Spleen (tissue), 11 donors: ENCODE results near the gene OR1I1. TPM values are rescaled to one million over a fixed set of nuclear protein-coding genes. Genes with fewer than 3 reads are reported as not detected.

Experiments
- DNase-seq: peaks from one replicate; pipeline ENCODE4 v3.0.0-alpha.2; 2020
- H3K27ac ChIP-seq, 8 donors: fragments of 200-600 bp; sonication (generic) in 7 of 8; 1 replicate in 4 of 8; 2 replicates in 4 of 8; pipeline versions ENCODE4 v1.5.0 to v1.8.0; 2016 to 2021; ENCODE audit warnings: inconsistent platforms in 4 of 8, mild to moderate bottlenecking in 4 of 8, moderate library complexity in 1 of 8
- H3K27me3 ChIP-seq, 7 donors: fragments of 200-600 bp; sonication (generic) in 6 of 7; replicated peaks in 1 of 7; 1 replicate in 4 of 7; 2 replicates in 3 of 7; pipeline versions ENCODE4 v1.5.0 to v1.8.0; 2016 to 2021; ENCODE audit warnings: inconsistent platforms in 3 of 7, mild to moderate bottlenecking in 1 of 7
- H3K36me3 ChIP-seq, 6 donors: fragments of 200-600 bp; sonication (generic) in 5 of 6; 1 replicate in 4 of 6; 2 replicates in 2 of 6; pipeline versions ENCODE4 v1.5.0 to v1.8.0; 2016 to 2021; ENCODE audit warnings: inconsistent platforms in 2 of 6
- H3K4me1 ChIP-seq, 6 donors: fragments of 200-600 bp; sonication (generic) in 5 of 6; 1 replicate in 3 of 6; 2 replicates in 3 of 6; pipeline versions ENCODE4 v1.5.0 to v1.8.0; 2016 to 2021; ENCODE audit warnings: inconsistent platforms in 3 of 6
- H3K4me3 ChIP-seq, 8 donors: fragments of 200-600 bp; sonication (generic) in 7 of 8; 1 replicate in 4 of 8; 2 replicates in 4 of 8; pipeline versions ENCODE4 v1.5.0 to v1.8.0; 2016 to 2021; ENCODE audit warnings: inconsistent platforms in 4 of 8, mild to moderate bottlenecking in 4 of 8, moderate library complexity in 2 of 8
- H3K9me3 ChIP-seq, 8 donors: fragments of 200-600 bp; sonication (generic) in 7 of 8; 1 replicate in 4 of 8; 2 replicates in 4 of 8; pipeline versions ENCODE4 v1.5.0 to v1.8.0; 2016 to 2021; ENCODE audit warnings: inconsistent platforms in 4 of 8
- CTCF ChIP-seq, 11 experiments: fragments of 200-600 bp in 7 of 11; fragments of 450-650 bp in 4 of 11; sonication (generic) in 4 of 11; IDR thresholded peaks in 8 of 11; conservative IDR thresholded peaks in 3 of 11; 1 replicate in 7 of 11; 2 replicates in 4 of 11; pipeline versions ENCODE4 v1.4.0 to v1.8.0; 2016 to 2021; ENCODE audit warnings: antibody characterized with exemption in 11 of 11, inconsistent platforms in 4 of 11, mild to moderate bottlenecking in 1 of 11
- POLR2A ChIP-seq, 3 donors: fragments of 450-650 bp; IDR thresholded peaks; one replicate each; pipeline ENCODE4 v1.5.1; 2017; ENCODE audit warnings: antibody characterized with exemption in 3 of 3, mild to moderate bottlenecking in 1 of 3
- POLR2AphosphoS5 ChIP-seq, 3 donors: sonication (generic); formaldehyde crosslinking; IDR thresholded peaks; one replicate each; pipeline ENCODE4 v1.5.1; 2017; ENCODE audit warnings: antibody characterized with exemption in 3 of 3
- WGBS, 5 donors: extraction: QIAGEN DNeasy Blood & Tissue Kit in 3 of 5; methylation state at CpG; one replicate each; pipeline versions ENCODE4 v1.1.5 to v1.1.7; 2013 to 2018; 5-methylcytosine and 5-hydroxymethylcytosine counted together
- intact Hi-C: fragments of 100-400 bp; cut with DNase I; formaldehyde crosslinking; loops from one replicate; pipeline ENCODE4 v1.15.0; 2023; ENCODE audit warnings: low total_unique reads
- polyA plus RNA-seq, 3 donors: library from polyadenylated mRNA; stranded (reverse); fragments of 200-250 nt; gene quantifications; one replicate each; pipeline ENCODE4 v1.2.1, GENCODE V29; 2013
- total RNA-seq, 7 donors: library from RNA; depleted of rRNA in 3 of 7; stranded (reverse); fragments of >200 nt in 3 of 7; fragmentation: NEBNext Ultra II Directional in 4 of 7; extraction: Animal tissue kit (Norgen Biotek cat#: 25700) in 4 of 7; gene quantifications; one replicate each; pipeline versions ENCODE4 v1.1.0 to v1.2.1, GENCODE V29; 2016 to 2021
- donor health status: healthy with polysubstance abuse.
- donor health status: DM: no; HTN: no; CAD: no; lungs with moderate emphysema.
- donor health status: DM: no; HTN: no; CAD: no.
- donor health status: Bipolar disorder and iron deficiency.
- donor health status: healthy.
- donor health status: DM: no; HTN: no; CAD: no.
- donor health status: DM: yes; HTN: yes; CAD: no.

The OR1I1 gene
- total and polyA plus RNA-seq, 10 donors = 0.06 TPM; not detected in 9

- peaks cover 0 to 53% (median 9%) of the 10 kb centered on the region in 6 donors for H3K36me3 ChIP-seq
- no peak for TF ChIP-seq CTCF (IDR thresholded peaks at IDR 0.05 in 8 of 11, conservative IDR thresholded peaks at IDR 0.05 in 3 of 11)
These were observed 27.1 kb downstream of the OR1I1 start for GRCh38 chr19:15108845-15109767.

DNA sequence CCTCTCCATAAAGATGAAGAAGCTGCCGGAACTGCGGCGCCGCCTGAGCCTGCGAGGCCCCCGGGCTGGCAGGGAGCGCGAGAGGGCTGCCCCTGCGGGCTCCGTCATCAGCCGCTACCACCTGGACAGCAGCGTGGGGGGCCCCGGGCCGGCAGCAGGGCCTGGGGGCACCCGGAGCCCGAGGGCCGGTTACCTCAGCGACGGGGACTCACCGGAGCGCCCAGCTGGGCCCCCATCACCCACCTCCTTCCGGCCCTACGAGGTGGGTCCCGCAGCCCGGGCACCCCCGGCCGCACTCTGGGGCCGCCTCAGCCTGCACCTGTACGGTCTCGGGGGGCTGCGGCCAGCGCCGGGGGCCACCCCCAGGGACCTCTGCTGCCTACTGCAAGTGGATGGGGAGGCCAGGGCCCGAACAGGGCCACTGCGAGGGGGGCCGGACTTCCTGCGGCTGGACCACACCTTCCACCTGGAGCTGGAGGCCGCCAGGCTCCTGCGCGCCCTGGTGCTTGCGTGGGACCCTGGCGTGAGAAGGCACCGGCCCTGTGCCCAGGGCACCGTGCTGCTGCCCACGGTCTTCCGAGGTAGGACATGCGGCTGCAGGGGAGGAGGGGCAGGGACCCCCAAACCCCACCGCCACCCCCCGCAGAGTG lies 27.9 kb downstream of the OR1I1 start:
- Histone ChIP-seq H3K27me3 (peaks cover 0 to 52% (median 24%) of the 10 kb centered on the region in 7 donors), H3K4me1 (peaks cover 0 to 26% (median 9%) of the 10 kb centered on the region in 6 donors), H3K4me3 (no peak overlapping the region), H3K36me3 (peaks cover 0 to 61% (median 14%) of the 10 kb centered on the region in 6 donors), H3K27ac (no peak overlapping the region), H3K9me3 (peaks cover 0 to 4% (median 1%) of the 10 kb centered on the region in 8 donors)
- 83 to 94% (median 92%) methylated on average over 10 to 49 of the region's 49 CpGs for WGBS, 5 donors
- intact Hi-C loops = no loop called here
- TF ChIP-seq CTCF (IDR thresholded peaks at IDR 0.05 in 8 of 11, conservative IDR thresholded peaks at IDR 0.05 in 3 of 11) (no peak), POLR2AphosphoS5 (IDR thresholded peaks at IDR 0.05) (no peak), POLR2A (IDR thresholded peaks at IDR 0.05) (no peak)
- DNase-seq = no peak

More at GRCh38 chr19:15108845-15109767, 27.1 kb downstream of the OR1I1 start:
- peak overlapping the region in 2 of 8 donors; percentile 43 to 70 for H3K4me3 ChIP-seq
- peak overlapping the region in 4 of 8 donors; percentile 78 to 86 (median 83) for H3K27ac ChIP-seq
- peaks cover 0 to 57% (median 24%) of the 10 kb centered on the region in 7 donors for H3K27me3 ChIP-seq
- 87 to 93% (median 89%) methylated on average over 12 to 21 of the region's 21 CpGs for WGBS, 5 donors
- no peak for DNase-seq
- intact Hi-C loops = no loop called here
- H3K9me3 ChIP-seq = peaks cover 0 to 12% (median 9%) of the 10 kb centered on the region in 8 donors
- H3K4me1 ChIP-seq = peaks cover 0 to 26% (median 9%) of the 10 kb centered on the region in 6 donors

GRCh38 chr19:15110418-15110815 lies 28.4 kb downstream of the OR1I1 start:
- no peak for DNase-seq
- H3K4me1 ChIP-seq = peaks cover 0 to 26% (median 9%) of the 10 kb centered on the region in 6 donors
- intact Hi-C loops = no loop called here
- peaks cover 0 to 49% (median 24%) of the 10 kb centered on the region in 7 donors for H3K27me3 ChIP-seq
- H3K27ac ChIP-seq = no peak overlapping the region
- 89 to 99% (median 93%) methylated on average over 10 to 17 of the region's 17 CpGs for WGBS, 5 donors
- peaks cover 0 to 66% (median 19%) of the 10 kb centered on the region in 6 donors for H3K36me3 ChIP-seq
- no peak overlapping the region for H3K4me3 ChIP-seq
- TF ChIP-seq POLR2A (IDR thresholded peaks at IDR 0.05) = no peak
- no peaks in the 10 kb centered on the region for H3K9me3 ChIP-seq

DNA sequence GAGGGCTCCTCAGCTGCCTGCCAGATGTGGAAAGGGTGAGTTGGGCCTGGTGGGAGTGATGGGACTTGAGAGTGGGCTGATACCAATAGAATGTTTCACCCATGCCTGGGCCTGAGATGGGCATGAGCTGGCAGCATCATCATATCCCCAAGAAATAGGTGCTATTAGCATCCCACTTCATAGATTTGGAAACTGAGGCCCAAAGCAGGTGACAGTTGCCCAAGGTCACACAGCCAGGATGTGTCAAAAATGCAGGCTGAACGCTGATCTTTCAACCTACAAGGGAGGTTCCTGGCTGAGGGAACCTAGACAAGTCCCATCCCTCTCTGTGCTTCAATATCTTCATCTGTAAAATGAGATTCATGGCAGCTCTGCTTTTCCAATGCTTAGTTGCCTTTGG lies 29.7 kb downstream of the OR1I1 start:
- Histone ChIP-seq H3K36me3 (peaks cover 0 to 80% (median 33%) of the 10 kb centered on the region in 6 donors), H3K27ac (no peak overlapping the region), H3K9me3 (no peaks in the 10 kb centered on the region), H3K4me1 (peaks cover 0 to 25% (median 11%) of the 10 kb centered on the region in 6 donors), H3K4me3 (no peak overlapping the region), H3K27me3 (peaks cover 0 to 36% (median 19%) of the 10 kb centered on the region in 7 donors)
- no peak for TF ChIP-seq CTCF (IDR thresholded peaks at IDR 0.05 in 8 of 11, conservative IDR thresholded peaks at IDR 0.05 in 3 of 11)
- no peak for TF ChIP-seq POLR2AphosphoS5 (IDR thresholded peaks at IDR 0.05)
- whole genome bisulfite sequencing, 5 donors = 78 to 100% (median 88%) methylated on average over 1 of the region's 1 CpG
- no peak for DNase-seq
- intact Hi-C loops = no loop called here
